Stimulated activated CD8-positive, alpha-beta memory T cell treated with anti-CD3 and anti-CD28 coated beads, Interleukin-15, amount 100 ng/mL, for 1 hour (primary cell): ENCODE results near the gene SLIT1.
A peak's percentile ranks its signal among the peaks of the same experiment; 100 is the strongest.
"Not testable (repeated sequence)": the region's sequence is repeated elsewhere in the genome, so short reads cannot be mapped to it uniquely, and the experiment has no call there.

ENCODE experiments used
- DNase-seq: peaks from one replicate; pipeline ENCODE4 v3.0.0-alpha.2; 2020; ENCODE audit warnings: low read depth

SLIT1 gene

DNA sequence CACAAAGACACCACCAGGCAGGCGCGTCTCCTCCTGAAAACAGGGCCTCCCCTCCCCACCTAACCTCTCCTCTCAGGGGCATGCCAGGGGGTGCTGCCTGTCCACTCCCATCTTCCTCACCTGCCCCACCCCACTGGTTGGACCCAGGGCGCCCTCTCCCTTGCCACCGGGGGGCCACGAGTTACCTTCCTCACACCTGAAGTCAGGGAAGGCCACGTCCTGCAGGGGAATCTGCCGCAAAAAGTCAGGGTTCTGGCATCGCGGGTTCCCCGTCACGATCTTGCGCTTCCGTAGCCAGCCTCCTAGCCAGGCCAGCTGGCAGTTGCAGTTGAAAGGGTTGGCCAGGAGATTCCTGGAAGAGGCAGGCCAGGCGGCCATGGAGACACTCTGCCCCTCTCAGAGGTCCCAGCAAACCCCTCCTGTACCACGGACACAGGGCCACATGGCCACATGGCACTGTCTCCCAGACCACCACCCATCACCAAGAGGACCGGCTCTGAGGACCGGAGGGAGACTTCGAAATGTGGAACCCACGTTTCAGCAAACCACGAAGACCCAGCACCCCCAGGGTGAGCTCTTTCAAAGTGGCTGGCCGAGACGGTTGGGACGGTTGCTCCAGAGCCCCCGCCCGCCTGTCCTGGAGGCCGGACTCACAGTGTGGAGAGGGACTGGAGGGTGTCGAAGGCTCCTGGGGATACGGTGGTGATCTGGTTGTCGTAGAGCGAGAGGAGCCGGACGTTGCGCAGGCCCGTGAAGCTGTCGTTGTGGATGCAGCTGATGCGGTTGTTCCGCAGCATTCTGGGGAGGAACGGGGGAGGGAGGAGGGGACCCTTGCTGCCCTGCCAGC lies 142.8 kb downstream of the SLIT1 start:
- DNase-seq: no peak

DNA sequence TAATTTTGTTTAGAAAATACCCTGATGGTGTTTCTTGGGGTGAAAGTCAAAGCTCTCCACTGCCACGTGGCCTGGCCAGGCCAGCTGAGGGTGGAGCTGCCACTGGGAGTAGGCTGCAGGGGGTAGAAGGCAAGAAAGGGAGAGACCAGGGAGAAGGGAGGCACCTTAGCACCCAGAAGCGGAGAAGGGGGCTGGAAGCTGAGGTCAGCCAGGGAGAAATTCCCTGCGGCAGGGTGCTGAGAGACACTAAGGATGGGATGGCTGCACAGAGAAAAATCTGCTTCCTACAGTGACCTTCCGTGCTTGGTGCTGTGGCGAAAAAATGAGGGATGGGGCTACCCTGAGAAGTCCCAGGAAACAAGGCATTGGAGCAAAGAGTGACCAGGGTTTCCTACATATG lies 143.7 kb downstream of the SLIT1 start:
- DNase-seq: no peak

DNA sequence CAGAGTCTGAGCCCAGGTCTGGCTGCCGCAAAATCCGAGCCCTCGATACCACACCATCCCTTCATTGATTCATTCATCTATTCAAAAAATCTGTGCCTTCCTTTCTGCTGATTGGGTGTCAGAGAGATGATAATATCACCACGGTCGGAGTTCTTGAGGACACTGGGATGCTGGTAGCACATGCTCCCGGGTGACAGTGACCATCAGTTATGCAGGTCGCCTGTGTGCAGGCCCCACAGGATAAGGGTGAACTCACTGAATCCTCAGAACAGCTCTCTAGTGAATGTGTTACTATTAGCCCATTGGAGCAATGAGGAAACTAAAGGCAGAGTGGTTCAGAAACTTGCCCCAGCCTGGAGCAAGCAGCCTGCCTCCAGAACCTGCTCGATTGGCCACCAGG lies 145.1 kb downstream of the SLIT1 start:
- no peak for DNase-seq

DNA sequence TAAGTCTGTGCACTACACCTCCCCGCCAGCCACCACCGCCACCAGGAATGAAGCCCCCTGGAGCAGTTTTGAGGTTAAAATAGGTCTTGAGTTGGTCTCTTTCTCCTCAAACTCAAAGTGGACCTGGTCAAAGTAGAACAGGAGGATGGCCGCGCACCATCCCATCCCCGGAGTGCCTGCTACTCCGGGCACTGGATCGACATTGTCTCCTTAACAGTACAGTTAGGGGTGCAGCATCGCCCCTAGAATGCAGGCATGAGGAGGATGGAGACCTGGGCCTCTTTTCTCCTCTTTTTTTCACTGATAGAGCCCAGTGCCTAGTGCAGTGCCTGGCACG lies 145.5 kb downstream of the SLIT1 start:
- DNase-seq: no peak

DNA sequence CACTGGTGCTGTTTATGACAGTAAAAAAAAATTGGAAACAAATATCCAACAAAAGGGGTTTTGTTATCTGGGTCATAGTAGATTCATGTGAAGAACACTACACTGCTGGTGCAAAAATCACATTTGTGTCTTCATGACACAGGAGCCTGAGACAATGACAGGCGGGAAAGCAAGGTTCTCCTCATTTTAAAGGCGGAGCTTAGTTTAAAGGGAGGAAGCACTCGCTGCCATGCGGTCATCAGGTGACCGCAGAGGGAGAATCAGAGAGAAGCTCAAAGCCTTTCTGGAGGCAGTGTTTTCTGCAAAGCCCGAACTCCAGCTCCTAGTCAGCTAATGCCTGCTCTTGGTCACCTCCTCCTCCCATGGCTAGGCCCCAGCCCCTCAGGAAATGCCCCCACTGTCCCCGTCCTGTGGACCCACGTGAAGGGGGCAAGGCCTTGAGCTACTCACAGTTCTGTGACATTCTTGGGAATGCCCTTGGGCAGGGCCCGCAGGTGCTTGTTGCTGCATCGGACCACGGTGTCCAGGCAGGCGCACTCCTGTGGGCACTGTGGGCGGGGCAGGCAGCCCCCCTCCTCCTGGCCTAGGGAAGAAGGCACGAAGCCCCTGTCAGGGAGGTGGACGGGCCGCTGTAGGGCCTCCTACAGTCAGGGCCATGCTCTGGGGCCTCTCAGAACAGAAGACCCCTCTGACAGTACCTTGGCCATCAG lies 146.1 kb downstream of the SLIT1 start:
- no peak for DNase-seq

DNA sequence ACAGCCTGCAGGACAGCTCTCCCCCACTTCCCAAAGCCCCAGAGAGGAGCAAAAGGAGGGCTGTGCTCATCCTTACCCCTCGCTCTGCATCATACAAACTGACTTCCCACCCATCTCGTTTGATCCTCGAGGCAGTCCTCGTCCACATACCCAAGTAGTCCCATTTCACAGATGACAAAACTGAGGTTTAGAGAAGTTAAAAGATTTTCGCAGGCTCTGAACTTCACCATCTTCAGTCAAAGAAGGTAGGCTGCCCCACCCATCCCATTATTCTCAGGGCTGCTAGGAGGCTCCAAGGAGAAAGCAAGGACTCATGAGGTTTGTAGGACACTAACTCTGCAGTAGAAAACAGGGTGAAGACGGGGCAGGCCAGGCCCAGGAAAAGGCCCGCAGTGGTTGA lies 147.1 kb downstream of the SLIT1 start:
- no peak for DNase-seq

DNA sequence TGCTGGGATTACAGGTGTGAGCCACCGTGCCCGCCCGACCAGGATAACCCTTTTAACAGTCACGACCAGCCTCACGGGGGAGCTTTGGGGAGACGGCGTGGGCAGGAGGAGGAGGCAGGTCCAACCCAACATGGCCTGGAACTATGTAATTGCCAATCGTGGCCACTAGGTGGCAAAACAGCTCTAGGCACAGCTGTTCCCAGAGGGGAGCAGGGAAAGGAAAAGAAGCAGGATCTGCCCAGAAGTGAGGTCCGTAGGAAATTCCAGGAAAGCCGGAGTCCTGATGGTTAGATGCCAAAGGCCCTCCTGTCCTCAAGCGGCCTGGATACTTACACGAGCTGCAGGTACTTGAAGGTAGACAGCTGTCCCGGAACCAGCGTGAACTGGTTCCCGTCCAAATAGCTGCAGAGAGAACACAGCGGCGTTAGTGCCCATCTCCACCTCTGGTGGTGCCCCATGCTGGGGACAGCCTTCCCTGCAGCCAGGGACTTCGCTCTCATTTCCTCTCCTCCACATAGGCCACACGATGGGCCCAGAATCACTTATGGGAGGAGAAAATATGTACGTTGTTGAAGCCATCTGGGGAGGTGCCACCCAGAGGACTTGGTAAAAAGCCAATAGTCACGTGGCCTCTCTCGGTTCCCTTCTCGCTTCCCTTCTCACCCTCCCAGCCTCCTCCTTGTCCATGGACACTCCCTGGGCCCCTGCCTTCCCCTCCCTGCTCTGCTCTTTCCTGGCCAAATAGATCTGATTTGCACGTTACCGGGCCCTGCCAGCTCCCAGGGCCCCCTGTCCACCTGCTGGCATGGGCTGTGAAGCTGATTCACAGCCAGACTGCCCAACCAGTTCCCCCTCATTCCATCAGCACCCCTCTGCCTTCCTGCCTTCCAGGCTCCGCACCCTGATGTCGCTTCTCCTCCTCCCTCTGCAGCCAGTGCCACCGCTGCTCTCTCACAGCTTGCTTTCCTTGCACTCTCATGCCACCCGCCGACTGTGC lies 148.1 kb downstream of the SLIT1 start:
- peak; percentile 43 for DNase-seq

DNA sequence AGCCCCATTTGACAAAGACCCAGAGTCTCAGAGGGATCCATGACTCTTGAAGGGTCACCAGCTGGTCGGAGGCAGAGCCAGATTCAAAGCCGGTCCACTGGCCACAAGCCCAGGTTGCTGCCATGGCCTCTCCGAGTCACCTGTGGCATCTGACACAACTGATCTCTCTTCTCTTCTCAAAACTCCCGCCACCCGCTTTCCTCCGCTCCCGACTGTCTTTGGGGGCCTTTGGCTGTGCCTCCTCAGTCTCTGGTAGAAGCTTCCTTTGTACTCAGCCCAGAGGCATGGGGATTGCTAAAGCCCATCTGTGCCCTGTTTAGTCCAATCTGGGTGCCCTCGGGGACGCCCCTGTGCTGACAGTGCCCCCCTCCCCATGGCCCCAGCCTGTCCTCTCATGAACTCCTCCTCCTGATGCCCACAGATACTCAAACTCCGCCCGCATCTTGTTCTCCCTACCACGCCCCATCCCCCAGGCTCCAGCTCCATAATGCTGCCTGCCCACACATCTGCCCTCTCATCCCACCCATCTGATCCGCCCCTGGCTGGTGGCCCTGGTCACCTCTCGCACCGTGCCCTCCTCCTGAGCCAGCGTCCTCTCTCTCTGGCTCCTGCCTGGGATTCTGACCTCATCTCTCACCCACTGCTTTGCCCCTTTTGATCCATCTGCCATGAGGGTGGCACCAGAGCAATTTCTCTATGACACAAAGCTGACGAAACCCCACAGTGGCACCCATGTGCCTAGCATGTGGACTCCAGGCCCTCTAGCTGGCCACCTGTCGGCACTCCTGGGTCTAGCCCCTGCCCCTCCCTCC lies 150.6 kb downstream of the SLIT1 start:
- no peak for DNase-seq

DNA sequence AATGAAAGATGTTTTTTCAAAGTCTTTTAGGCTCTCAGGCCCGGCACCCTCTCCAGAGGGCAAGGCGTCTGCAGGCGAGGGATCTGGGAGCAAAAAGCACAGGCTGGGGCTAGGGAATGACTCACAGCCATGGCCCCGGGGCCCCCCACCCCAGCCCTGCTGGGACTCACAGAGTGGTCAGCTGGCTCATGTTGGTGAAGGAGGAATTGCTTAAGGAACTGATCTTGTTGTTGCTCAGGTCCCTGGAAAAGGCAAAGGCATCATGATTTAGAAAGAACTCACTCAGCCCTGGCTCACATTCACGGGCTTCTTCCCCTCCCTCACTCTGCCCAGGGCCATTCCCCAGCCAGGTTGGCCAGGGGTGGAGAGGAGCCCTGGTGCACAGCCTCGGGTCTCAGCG lies 151.5 kb downstream of the SLIT1 start:
- DNase-seq: no peak

DNA sequence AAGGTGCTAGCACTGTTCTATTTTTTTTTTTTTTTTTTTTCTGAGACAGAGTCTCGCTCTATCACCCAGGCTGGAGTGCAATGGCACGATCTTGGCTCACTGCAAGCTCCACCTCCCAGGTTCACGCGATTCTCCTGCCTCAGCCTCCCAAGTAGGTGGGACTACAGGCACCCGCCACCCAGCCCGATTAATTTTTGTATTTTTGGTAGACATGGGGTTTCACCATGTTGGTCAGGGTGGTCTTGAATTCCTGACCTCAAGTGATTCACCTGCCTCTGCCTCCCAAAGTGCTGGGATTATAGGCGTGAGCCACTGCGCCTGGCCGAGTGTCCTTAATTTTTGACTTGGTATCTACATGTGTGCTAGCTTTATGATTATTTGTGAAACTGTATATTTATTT lies 151.9 kb downstream of the SLIT1 start:
- DNase-seq: not testable (repeated sequence)

DNA sequence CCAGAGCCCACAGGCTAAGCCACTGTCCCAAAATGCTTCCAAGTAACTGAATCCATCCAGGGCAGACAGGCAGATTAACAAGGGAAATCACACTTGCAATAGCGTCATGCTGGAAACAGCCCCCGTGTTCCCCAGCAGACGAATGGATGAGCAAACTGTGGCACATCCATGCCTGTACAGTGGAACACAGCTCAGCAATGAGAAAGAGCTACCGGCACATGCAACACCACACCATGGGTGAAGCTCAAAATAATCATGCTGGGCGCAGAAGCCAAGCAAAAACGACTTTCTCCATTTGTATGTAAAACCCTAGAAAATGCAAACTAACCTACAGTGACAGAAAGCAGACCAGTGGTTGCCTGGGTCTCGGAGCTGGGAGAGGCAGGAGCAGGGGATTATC lies 153.1 kb downstream of the SLIT1 start:
- no peak for DNase-seq

DNA sequence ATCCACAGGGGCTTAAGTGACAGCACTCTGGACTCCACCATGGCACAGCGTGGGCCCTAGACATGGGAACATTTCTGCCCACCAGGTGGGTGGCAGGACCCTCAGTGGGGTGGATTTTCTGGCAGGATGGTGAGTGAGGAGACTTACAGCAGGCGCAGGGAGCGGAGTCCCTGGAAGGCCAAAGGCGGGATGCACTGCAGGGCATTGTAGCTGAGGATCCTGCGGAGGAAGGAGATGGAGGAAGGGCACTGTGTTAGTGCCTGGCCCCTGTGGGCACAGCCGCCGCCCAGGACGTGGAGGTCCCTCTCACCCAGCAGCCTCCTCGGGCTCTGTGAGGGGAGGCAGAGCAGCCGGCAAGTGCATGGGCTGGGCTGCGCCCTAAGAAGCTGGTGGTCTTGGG lies 154.3 kb downstream of the SLIT1 start:
- DNase-seq: no peak

DNA sequence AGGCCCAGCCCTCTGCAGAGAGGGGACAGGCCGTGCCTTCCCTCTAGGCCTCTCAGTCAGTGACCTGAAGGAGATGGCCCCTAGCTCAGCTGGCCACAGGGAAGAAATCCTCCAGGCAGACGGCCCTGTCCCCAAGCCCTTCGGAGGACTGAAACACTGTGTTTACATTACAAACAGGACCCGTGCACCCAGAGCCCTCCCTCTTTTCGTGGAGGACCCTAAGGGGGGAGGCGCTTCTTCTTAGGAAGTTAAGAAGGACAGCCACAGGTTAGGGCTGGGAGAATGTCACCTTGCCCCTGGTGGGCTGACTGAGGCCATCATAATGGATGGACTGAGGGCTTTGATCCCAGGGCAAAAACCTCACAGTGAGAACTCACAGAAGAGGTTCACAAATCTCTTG lies 154.9 kb downstream of the SLIT1 start:
- DNase-seq: no peak

DNA sequence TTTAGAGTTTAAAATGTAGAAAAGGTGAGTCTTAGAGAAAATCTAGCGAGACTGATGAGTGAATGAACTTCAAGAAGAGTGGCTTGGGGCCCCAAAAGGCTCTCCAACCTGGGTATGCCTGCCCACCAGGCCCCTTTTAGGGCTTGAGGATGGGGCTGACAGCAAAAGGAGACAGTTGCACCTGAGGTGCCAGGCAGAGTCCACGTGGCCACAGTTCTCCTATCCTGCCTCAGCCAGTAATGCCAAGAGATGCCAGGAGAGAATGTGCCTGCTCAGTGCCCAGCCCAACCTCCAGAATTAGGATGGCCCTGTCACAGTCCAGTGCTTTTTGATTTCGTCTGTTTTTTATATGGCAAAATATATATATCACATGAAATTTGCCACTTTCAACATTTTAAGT lies 156.5 kb downstream of the SLIT1 start:
- no peak for DNase-seq

DNA sequence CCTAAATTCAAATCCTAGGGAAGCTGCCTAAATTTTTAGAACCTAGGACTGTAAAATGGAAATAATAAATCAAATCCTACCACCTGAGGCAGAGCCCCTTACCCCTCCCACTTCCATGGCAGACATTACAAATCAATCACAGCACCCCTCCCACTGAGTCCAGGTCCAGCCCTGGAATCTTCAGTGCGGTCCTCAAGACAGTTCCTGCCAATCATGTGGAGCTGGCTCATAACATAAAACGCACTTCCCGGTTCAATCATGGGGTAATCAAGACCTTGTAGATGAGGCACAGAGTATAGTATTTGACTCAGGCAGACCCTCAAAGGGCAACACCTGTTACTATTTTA lies 157.0 kb downstream of the SLIT1 start:
- no peak for DNase-seq

DNA sequence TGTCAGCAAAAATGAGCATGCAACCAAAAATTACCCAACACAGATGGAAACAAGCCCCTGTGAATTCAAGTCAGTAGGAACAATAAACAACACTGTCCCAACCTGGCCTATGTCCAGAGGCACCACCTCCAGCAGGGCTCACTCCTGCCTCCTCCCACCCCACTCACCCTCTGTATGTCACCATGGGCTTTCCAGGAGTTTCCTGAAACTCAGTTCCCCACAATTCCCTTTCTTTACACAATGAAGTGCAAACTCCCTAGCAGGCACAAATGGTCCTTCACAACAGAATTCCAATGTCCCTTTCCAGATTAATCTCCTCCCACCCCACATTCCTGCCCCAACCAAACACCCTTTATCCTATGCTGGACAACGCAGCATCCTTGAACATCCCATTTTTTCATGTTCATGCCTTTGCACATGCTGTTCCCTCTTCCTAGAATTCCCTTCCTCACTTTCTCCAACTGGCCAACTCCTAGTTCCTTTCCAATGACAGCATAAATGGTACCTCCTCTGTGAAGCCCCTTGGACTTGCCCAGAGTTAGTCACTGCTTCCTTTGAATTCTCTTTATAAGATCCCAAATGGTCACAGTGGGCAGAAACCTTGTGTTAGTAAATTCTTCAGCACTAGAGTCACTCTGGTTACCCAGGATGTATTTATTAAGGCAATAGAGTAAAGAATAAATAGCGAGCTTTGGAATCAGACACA lies 157.5 kb downstream of the SLIT1 start:
- no peak for DNase-seq

DNA sequence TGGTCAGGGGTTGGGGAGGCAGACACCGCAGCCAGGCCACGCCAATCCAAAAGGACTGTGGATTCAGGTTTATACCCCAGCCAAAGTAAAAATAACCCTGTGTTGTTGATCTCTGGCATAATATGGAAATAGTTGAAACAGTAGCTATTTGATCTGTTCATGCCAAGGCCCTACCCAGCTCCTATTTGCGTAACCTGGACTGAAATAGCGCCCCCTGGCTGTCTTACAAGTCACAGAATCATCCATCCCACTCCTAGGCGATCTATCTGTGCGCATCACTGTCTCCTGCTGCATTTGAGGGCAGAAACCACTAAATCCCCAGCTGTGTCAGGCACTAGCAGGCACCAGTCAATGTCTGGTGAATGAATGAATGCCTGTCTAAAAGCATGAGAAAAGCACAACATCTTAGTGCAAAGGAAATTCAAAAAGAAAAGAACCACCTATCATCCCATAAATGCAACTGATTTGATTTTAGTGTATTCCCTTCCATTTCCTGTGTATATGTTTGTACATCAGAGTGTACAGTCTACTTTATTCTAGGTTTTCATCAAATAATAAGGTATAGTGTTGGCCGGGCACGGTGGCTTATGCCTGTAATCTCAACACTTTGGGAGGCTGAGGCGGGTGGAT lies 160.0 kb downstream of the SLIT1 start:
- peak; percentile 14 for DNase-seq

DNA sequence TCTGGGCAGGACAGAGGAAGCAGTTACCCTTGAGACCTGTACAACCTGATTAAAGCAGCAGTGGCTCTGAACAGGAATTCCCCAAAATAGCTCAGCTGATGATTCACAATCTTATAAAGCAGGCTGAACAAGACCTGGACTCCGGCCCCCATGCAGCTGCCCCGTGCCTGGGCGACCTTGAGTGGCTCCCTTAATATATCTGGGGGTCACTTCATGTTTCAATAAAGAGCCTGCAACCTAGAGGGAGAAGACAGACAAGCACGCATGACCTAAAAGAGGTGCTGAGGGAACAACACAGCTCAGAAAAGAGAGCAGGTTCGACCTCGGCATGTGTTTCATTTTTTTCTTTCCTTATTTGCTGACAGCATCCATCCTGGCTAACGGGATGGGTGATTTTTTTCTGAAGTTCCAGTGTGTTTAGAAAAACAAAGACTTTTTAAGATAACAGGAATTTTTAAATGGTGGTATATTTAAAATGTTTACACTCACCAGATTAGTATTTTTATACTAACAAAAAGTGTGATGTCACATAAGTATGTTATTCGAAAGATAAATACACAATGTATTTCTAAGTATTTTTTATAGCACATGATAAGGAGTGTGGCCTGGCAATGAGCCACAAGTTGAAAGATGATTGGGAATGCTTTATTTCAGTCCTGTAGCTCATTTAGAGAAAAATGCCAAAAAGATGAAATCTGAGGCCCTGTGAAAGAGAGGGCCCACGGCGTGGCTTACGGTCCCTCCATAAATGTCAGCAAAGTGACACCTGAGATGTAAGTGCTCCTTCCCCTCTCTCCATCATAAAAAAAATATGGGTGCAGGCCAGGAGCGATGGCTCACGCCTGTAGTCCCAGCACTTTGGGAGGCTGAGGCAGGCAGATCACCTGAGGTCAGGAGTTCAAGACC lies 161.3 kb downstream of the SLIT1 start:
- DNase-seq: no peak

DNA sequence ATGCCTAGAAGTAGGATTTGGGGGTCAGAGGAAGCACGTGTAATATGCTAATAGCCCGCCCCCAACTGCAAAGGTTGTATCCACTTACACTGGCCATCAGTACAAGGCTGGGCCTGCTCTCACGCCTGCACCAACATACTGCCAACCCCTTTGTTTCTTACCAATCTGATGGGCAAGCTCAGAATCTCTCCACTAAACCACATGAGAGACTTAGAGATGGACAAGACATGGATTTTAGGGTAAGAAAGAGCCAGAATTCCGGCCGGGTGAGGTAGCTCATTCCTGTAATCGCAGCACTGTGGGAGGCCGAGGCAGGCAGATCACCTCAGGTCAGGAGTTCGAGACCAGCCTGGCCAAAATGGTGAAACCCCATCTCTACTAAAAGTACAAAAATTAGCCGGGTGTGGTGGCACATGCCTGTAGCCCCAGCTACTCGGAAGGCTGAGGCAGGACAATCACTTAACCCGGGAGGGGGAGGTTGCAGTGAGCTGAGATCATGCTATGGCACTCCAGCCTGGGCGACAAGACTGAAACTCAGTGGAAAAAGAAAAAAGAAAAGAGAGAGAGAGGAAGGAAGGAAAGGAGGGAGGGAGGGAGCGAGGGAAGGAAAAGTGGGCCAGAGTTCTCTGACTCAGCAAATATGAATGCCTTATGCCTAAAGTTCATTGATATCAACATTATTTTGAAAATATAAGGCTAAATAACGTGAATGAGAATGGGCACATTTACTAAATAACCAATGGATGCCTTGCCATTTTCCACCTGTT lies 162.2 kb downstream of the SLIT1 start:
- DNase-seq: no peak
